ENCODE data around the gene UBAC2. TPM values are rescaled to one million over a fixed set of nuclear protein-coding genes. Genes with fewer than 3 reads are reported as not detected.
A peak's percentile ranks its signal among the peaks of the same experiment; 100 is the strongest.

UBAC2 gene
- total RNA-seq, 2 donors from 2014 or later: 72.7 to 80.4 TPM

GRCh38 chr13:99288089-99288488 is 87.4 kb downstream of the UBAC2 start:
- no peak overlapping the region for H3K4me3 ChIP-seq (ENCODE audit: low read length)
- Mint-ChIP-seq H3K4me3 (no peak overlapping the region), H3K27me3 (ENCODE audit: insufficient read depth) (no peaks in the 10 kb centered on the region), H3K4me1 (peaks cover 5% of the 10 kb centered on the region), H3K36me3 (ENCODE audit: low read depth) (peaks cover 15% of the 10 kb centered on the region), H3K27ac (no peak overlapping the region), H3K9me3 (no peaks in the 10 kb centered on the region)
- TF ChIP-seq CTCF (conservative IDR thresholded peaks at IDR 0.05): no peak
- no peak for DNase-seq
- no peaks in the 10 kb centered on the region for H3K4me1 ChIP-seq (ENCODE audit: control insufficient read depth, insufficient read depth, low read length)
- no peaks in the 10 kb centered on the region for H3K27me3 ChIP-seq (ENCODE audit: control insufficient read depth, insufficient read depth, low read length, poor library complexity, severe bottlenecking)
- no peak overlapping the region for H3K27ac ChIP-seq (ENCODE audit: low read depth, low read length)
- WGBS, 2 experiments (ENCODE audit: insufficient coverage in 1 of 2, insufficient read length in 1 of 2): 95 to 100% methylated on average over 1 to 2 of the region's 2 CpGs
- H3K9ac ChIP-seq (ENCODE audit: extremely low read depth, low read length, poor library complexity, severe bottlenecking): no peak overlapping the region
- no peaks in the 10 kb centered on the region for H3K9me3 ChIP-seq (ENCODE audit: control insufficient read depth, low read length)
- peaks cover 10% of the 10 kb centered on the region for H3K36me3 ChIP-seq (ENCODE audit: control insufficient read depth, insufficient read depth, low read length)

- no peaks in the 10 kb centered on the region for H3K9me3 Mint-ChIP-seq
- 93 to 100% methylated on average over 1 to 2 of the region's 2 CpGs for WGBS, 2 experiments (ENCODE audit: insufficient coverage in 1 of 2, insufficient read length in 1 of 2)
- H3K27me3 Mint-ChIP-seq (ENCODE audit: insufficient read depth): no peaks in the 10 kb centered on the region
- H3K4me3 Mint-ChIP-seq: no peak overlapping the region
- no peaks in the 10 kb centered on the region for H3K27me3 ChIP-seq (ENCODE audit: control insufficient read depth, insufficient read depth, low read length, poor library complexity, severe bottlenecking)
- H3K36me3 ChIP-seq (ENCODE audit: control insufficient read depth, insufficient read depth, low read length): peaks cover 14% of the 10 kb centered on the region
- H3K27ac Mint-ChIP-seq: peak overlapping the region; percentile 7
- H3K4me1 Mint-ChIP-seq: peaks cover 5% of the 10 kb centered on the region
- no peaks in the 10 kb centered on the region for H3K4me1 ChIP-seq (ENCODE audit: control insufficient read depth, insufficient read depth, low read length)
- H3K9me3 ChIP-seq (ENCODE audit: control insufficient read depth, low read length): no peaks in the 10 kb centered on the region
- TF ChIP-seq CTCF (conservative IDR thresholded peaks at IDR 0.05): no peak
- peaks cover 15% of the 10 kb centered on the region for H3K36me3 Mint-ChIP-seq (ENCODE audit: low read depth)
- H3K9ac ChIP-seq (ENCODE audit: extremely low read depth, low read length, poor library complexity, severe bottlenecking): no peak overlapping the region
- DNase-seq: no peak
- H3K4me3 ChIP-seq (ENCODE audit: low read length): no peak overlapping the region
- no peak overlapping the region for H3K27ac ChIP-seq (ENCODE audit: low read depth, low read length)
Observed at GRCh38 chr13:99289271-99289670, 88.6 kb downstream of the UBAC2 start.

- Mint-ChIP-seq H3K27me3 (ENCODE audit: insufficient read depth) (no peaks in the 10 kb centered on the region), H3K36me3 (ENCODE audit: low read depth) (peaks cover 15% of the 10 kb centered on the region), H3K27ac (no peak overlapping the region), H3K4me3 (no peak overlapping the region), H3K9me3 (no peaks in the 10 kb centered on the region), H3K4me1 (peaks cover 5% of the 10 kb centered on the region)
- Histone ChIP-seq H3K4me3 (ENCODE audit: low read length) (no peak overlapping the region), H3K27ac (ENCODE audit: low read depth, low read length) (no peak overlapping the region), H3K9ac (ENCODE audit: extremely low read depth, low read length, poor library complexity, severe bottlenecking) (no peak overlapping the region), H3K27me3 (ENCODE audit: control insufficient read depth, insufficient read depth, low read length, poor library complexity, severe bottlenecking) (no peaks in the 10 kb centered on the region), H3K36me3 (ENCODE audit: control insufficient read depth, insufficient read depth, low read length) (peaks cover 15% of the 10 kb centered on the region), H3K4me1 (ENCODE audit: control insufficient read depth, insufficient read depth, low read length) (no peaks in the 10 kb centered on the region), H3K9me3 (ENCODE audit: control insufficient read depth, low read length) (no peaks in the 10 kb centered on the region)
- WGBS, 2 experiments (ENCODE audit: insufficient coverage in 1 of 2, insufficient read length in 1 of 2): 97 to 100% methylated on average over 3 to 7 of the region's 7 CpGs
- no peak for DNase-seq
- TF ChIP-seq CTCF (conservative IDR thresholded peaks at IDR 0.05): no peak
Observed at GRCh38 chr13:99289674-99290337, 89.2 kb downstream of the UBAC2 start.
